ENCODE results near the gene RELN.
"Not testable (repeated sequence)": the region's sequence is repeated elsewhere in the genome, so short reads cannot be mapped to it uniquely, and the experiment has no call there.

RELN gene

DNA sequence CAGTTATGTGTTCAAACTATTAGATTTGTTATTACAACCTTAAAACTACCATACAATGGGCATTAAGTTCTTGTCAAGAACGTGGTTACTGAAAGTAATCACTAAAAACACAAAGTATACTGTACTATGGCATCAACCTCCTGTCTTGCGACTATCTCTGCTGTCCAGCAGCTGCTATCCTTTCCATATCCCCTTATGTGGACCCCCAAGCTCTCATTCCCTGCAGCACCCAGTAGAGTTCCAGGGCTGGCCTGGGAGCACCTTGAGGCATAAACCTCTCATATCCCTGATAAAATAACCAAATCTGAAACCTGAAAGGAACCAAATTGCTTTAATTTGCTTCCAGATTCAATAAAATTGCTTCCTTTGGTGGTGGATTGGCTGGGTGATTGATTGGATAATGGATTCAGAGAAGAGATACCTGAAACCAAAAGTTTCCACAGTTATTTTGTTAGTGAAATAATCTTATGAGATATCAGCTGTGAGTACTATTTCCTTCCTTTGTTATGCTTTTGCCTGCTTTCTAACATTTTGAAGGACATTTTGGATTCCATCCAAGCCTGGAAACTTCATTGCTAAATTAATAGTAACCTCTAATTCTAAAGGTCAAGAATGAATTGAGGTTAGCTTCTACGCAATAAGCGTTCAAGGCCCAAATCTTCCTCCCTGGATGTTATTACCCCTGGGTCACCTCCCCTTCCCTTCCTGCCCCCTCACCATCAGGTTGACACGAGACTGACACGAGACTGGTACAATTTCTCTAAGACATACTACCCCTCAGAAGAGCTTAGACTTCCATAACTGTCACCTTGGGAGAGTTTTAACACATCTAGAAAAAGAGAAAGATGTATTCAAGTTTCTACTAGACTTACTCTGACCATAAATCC is 48.8 kb downstream of the RELN start:
- DNase-seq, result no peak

- DNase-seq, result no peak
Measured at GRCh38 chr7:103937680-103938079, 51.8 kb downstream of the RELN start.

- DNase-seq, result no peak
Measured at GRCh38 chr7:103936558-103936957, 52.9 kb downstream of the RELN start.

- no peak for DNase-seq
Measured at GRCh38 chr7:103934508-103934907, 55.0 kb downstream of the RELN start.

- DNase-seq, result no peak
Measured at GRCh38 chr7:103932389-103932788, 57.1 kb downstream of the RELN start.

GRCh38 chr7:103929901-103930311 is 59.6 kb downstream of the RELN start:
- DNase-seq, result no peak

- DNase-seq, result no peak
Measured at GRCh38 chr7:103928581-103928980, 60.9 kb downstream of the RELN start.

- DNase-seq, result no peak
Measured at GRCh38 chr7:103924184-103924583, 65.3 kb downstream of the RELN start.

- DNase-seq, result no peak
Measured at GRCh38 chr7:103922407-103922806, 67.1 kb downstream of the RELN start.

DNA sequence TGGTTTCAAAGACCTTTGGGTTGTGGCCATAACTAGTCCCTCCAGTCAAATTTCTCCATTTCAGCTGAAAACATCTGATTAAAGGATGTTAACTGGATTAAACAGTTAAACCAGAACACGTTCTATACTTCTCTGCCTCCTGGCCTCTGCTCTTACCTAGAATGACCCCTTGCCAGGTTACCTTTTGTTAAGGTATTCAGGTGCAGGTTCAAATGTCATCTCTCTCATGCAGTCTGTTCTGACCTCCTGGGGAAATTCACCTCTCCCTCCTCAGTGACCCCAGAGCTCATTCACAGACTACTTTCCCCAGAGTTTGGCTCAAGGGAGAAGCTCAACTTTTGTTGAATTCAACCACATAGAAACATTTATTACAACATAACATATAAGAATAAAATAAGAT is 67.8 kb downstream of the RELN start:
- no peak for DNase-seq

- no peak for DNase-seq
Measured at GRCh38 chr7:103919272-103919868, 70.1 kb downstream of the RELN start.

DNA sequence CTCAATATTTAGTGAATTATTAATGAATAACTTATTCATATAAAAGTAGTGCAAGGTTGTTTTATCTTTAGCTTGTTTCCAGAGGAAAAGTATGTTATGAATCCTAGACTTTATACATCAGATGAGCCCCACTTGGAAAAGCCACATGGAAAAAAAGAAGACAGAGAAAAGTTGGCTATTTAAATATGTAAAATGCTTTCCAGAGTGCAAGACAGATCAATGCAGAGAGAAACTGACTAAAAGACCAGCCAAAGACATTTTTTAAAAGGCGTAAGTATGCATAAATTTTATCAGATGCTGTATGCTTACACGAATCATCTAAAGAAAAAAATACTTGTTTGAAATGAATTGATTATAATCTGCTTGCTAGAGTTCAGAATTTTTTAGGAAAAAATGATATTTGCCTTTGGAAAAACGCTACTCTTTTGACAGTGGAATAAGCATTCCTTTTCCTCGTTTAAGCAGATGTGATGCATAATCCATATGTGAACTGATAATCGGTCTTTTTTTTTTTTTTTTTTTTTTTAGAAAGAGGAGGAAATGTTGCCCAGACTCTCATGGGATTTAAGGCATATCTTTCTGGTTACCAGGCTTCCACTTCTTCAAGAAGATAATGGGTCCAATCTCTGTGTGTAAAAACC is 70.7 kb downstream of the RELN start:
- DNase-seq, result no peak

GRCh38 chr7:103915680-103916357 is 73.6 kb downstream of the RELN start:
- no peak for DNase-seq

- DNase-seq, result no peak
Measured at GRCh38 chr7:103914147-103914899, 75.1 kb downstream of the RELN start.

GRCh38 chr7:103912891-103913605 is 76.4 kb downstream of the RELN start:
- no peak for DNase-seq

GRCh38 chr7:103911015-103911414 is 78.4 kb downstream of the RELN start:
- not testable (repeated sequence) for DNase-seq

DNA sequence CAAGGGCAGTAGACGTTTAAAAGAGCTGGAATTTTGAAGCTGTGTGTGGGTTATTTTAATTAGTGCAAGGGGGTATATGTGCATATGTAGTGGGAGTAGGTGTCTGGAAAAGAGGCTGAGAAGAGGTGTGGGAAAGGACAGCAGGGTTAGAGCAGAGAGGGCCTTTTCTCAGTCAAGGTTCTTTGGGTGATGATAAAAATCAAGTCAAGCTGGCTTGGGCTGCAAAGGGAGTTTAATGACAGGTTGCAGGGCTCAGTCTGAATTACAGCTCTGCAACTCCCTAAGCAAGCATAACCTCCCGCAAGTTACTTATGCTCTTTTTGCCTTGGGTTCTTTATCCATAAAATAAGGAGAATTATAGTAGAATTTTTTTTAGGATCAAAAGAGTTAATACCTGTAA is 83.5 kb downstream of the RELN start:
- DNase-seq, result no peak

DNA sequence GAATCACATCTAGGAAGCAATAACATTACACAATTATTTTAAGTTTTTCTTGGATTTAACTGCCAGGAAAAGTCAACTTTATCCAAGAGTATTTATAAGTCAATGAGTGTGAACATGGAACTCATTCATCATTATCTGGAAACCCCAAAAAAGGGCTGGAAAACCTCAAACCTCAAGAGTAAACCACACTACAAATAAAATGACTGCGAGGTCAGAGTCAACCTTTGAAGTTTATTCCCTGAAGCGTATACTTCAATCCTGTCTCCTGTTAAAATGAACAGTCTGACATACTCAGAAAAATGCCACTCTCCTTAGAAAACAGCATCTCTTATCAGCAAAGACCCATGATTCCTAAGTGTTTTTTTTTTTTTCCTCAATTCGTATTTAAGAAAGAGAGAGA is 86.5 kb downstream of the RELN start:
- DNase-seq, result no peak

DNA sequence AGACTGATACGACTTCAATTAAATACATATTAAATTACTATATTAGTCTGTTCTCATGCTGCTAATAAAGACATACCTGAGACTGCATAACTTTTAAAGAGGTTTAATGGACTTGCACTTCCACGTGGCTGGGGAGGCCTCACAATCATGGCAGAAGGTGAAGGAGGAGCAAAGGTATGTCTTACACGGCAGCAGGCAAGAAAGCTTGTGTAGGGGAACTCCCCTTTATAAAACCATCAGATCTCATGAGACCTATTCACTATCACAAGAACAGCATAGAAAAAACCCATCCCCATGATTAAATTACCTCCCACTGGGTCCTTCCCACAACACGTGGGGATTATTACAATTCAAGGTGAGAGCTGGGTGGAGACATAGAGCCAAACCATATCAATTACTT is 92.6 kb downstream of the RELN start:
- not testable (repeated sequence) for DNase-seq

DNA sequence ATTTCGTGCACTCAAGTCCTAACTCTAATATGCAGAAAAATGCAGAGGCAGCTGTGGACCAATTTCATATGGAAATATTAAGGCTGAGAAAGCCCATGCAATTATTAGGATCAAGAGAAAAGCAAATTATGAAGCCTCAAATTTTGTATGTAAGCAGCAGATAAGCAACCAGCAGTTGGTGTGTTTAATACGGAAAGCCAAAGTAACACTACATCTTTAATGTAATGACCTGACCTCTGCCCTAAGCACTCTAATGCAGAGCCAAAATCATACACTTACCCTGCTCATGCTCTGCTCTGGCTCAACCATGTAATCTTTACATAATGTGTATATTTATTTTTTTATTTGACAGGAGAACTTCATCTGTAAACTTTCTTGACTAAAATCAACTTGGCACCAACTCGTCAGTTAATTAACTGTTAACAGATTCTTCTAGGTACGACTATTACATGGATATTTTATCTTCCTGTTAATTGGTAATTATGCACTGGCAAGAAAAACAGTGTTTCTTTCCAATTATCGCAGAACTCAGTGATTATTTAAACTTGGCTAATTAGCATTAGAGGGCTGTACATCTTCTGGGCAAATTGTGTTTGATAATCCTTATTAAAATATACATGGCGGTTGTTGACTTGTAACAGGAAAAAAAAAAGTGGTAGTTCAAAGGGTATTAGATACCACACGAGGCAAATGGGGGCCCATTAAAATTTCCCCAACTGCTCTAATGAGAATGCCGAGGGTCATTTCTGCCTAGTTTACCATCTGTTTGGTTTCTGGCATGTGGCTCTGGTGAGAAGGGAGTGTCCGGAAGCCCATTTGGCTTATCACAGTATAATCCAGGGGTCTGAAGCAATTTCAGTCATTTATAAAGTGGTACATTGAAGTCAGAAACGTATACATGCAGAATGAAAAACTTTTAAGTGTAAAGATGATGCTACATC is 94.5 kb downstream of the RELN start:
- DNase-seq, result no peak

DNA sequence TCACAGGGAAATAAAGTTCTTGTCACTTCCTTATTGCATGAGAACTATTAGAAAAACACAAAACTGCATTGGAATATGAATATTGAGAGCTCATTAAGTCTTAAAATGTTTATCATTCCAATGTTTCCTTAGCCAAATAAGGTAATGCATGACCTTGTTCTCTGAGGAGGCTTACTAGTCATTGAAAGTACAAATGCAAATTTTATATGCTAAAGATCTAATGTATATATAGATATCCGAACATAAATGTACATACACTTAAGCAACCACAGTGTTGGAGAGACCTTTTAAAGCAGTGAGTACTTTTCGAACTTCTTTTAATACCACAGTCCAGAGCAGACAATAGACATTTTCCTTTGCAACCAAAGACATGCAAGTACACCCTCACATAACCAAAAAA is 96.1 kb downstream of the RELN start:
- no peak for DNase-seq
